ENCODE results near the gene ZNF699. TPM values are rescaled to one million over a fixed set of nuclear protein-coding genes. Genes with fewer than 3 reads are reported as not detected.

Gene ZNF699
- total RNA-seq = 1 to 10 TPM; 6.7 to 7.1 TPM

DNA sequence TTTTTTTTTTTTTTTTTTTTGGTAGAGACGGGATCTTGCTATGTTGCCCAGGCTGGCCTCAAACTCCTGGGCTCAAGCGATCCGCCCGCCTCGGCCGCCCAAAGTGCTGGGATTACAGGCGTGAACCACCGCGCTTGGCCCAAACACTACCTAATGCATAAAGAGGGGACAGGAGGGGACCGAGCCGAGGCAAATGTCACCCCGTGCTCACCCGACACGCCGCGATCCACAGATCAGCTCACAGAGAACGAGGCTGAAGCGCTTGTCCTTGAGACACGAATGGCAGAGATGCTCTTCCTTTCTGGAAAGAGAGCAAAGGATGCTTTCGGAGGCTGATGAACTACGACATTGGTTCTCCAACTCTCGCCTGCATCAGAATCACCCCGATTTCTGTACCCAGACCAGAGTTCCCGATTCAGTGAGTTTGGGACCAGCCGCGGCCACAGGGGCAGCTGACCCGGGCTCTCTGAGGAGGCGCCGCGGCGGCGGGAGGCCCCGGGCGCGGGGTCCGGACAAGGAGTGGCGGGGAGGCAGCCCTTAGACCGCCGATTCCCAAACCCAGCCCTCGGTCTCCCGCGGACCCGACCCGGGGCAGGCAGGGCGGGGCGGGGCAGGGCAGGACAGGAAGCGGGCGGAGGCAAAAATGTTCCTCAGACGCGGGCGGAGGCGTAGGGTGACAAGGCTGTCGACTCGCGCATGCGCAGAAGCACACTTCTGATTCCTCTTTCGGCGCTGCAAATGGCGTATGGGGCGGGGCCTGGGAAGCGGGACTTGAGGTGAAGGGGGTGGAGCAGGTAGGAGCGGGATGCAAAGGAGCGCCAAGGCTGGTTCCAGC lies at the start of gene ZNF699:
TSS of gene ZNF699 (minus strand) at position 700 of the 835 bp plus-strand sequence. CDS start 4,719 bp downstream, outside the sequence.
- ChIA-PET CTCF (no interaction called here), POLR2A (interaction anchor here (0.6 to 0.7 kb wide), 3 partner anchors 98 to 479 kb away, joined by 3 to 5 read pairs (median 4); no protein-coding TSS in a partner anchor)
- Mint-ChIP-seq H3K27ac (peak within 1 kb of the TSS; percentile 97), H3K4me1 (peaks cover 13% of the 10 kb centered on the region), H3K9me3 (ENCODE audit: low read depth) (peaks cover 16% of the 10 kb centered on the region), H3K27me3 (no peaks in the 10 kb centered on the region), H3K4me3 (peak within 1 kb of the TSS; percentile 97), H3K36me3 (ENCODE audit: low read depth) (peaks cover 26% of the 10 kb centered on the region)
- intact Hi-C loops (cut with DNase I, micrococcal nuclease) = loop anchor here (1.0 to 10.0 kb wide), 10 partner anchors 15 to 510 kb away; partner anchors contain the start of genes ZNF559 (in 2 of the 2), FBXL12 (in 1 of the 2), MBD3L1 (in 1 of the 2) and ZNF266 (in 1 of the 2)
- ATAC-seq (peak; percentile 90), DNase-seq (peak; percentile 100)

- no peaks in the 10 kb centered on the region for H3K4me1 Mint-ChIP-seq
- no peak for ATAC-seq
- CTCF ChIA-PET = no interaction called here
Measured at GRCh38 chr19:9354651-9355050, 45.0 kb upstream of the ZNF699 start.

DNA sequence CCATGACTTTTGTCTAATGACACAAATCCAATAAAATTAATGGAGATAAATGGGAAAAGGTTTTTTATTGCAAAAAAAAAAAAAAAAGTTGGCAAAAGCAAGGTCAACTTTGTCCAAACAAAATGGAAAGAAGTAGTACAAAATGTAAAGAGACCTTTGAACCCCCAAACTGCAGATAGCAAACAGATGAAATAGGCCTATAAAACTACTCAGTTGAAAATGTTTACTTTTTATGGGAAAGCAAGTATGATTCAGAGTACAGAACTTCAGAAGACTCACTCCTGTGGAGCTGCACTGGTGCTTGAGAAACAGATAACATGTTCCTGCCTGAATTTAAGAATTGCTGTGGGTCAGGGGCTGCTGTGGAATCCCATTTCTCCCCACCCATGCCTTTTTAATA lies 43.4 kb upstream of the ZNF699 start:
- intact Hi-C loops (cut with DNase I, micrococcal nuclease) = no loop called here
- H3K36me3 Mint-ChIP-seq (ENCODE audit: low read depth) = peaks cover 59% of the 10 kb centered on the region
- no peaks in the 10 kb centered on the region for H3K4me1 Mint-ChIP-seq
- CTCF ChIA-PET = no interaction called here
- no peaks in the 10 kb centered on the region for H3K27me3 Mint-ChIP-seq
- no peak for ATAC-seq
- peaks cover 42% of the 10 kb centered on the region for H3K9me3 Mint-ChIP-seq (ENCODE audit: low read depth)
- POLR2A ChIA-PET = no interaction called here
- H3K4me3 Mint-ChIP-seq = no peak overlapping the region
- DNase-seq = no peak
- no peak overlapping the region for H3K27ac Mint-ChIP-seq

More at GRCh38 chr19:9354651-9355050, 45.0 kb upstream of the ZNF699 start:
- H3K4me3 Mint-ChIP-seq = no peak overlapping the region
- intact Hi-C loops (cut with DNase I, micrococcal nuclease) = no loop called here
- peaks cover 58% of the 10 kb centered on the region for H3K36me3 Mint-ChIP-seq (ENCODE audit: low read depth)
- H3K27ac Mint-ChIP-seq = no peak overlapping the region
- POLR2A ChIA-PET = no interaction called here
- no peak for DNase-seq
- H3K9me3 Mint-ChIP-seq (ENCODE audit: low read depth) = peaks cover 38% of the 10 kb centered on the region
- no peaks in the 10 kb centered on the region for H3K27me3 Mint-ChIP-seq

GRCh38 chr19:9352505-9352904 lies 42.9 kb upstream of the ZNF699 start:
- no peak for DNase-seq
- H3K27ac Mint-ChIP-seq = no peak overlapping the region
- no peak for ATAC-seq
- H3K9me3 Mint-ChIP-seq (ENCODE audit: low read depth) = peaks cover 41% of the 10 kb centered on the region
- no peaks in the 10 kb centered on the region for H3K4me1 Mint-ChIP-seq
- peaks cover 57% of the 10 kb centered on the region for H3K36me3 Mint-ChIP-seq (ENCODE audit: low read depth)
- ChIA-PET CTCF (no interaction called here), POLR2A (no interaction called here)
- H3K27me3 Mint-ChIP-seq = no peaks in the 10 kb centered on the region
- intact Hi-C loops (cut with DNase I, micrococcal nuclease) = no loop called here
- no peak overlapping the region for H3K4me3 Mint-ChIP-seq

DNA sequence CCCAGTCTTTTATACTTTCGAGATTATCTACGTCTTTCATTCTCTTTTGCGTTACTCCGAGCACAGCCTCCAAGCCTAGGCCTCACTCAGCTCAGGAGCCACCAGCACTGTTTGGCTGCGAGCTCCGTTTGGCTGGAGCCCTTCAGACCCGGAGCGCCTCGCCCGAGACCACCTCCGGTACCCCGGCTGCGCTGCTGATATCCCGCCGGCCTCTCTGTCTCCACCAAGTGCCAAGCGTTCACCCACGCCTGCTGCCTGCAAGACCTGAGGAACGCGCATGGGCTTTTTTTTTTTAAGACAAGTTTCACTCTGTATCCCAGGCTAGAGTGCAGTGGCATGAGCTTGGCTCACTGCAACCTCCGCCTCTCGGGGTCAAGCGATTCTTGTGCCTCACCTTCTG lies 39.0 kb upstream of the ZNF699 start:
- ChIA-PET POLR2A (no interaction called here), CTCF (no interaction called here)
- ATAC-seq (no peak), DNase-seq (no peak)
- H3K9me3 Mint-ChIP-seq (ENCODE audit: low read depth) = peaks cover 53% of the 10 kb centered on the region
- no peak overlapping the region for H3K27ac Mint-ChIP-seq
- no peak overlapping the region for H3K4me3 Mint-ChIP-seq
- H3K36me3 Mint-ChIP-seq (ENCODE audit: low read depth) = peaks cover 68% of the 10 kb centered on the region
- no peaks in the 10 kb centered on the region for H3K4me1 Mint-ChIP-seq
- H3K27me3 Mint-ChIP-seq = no peaks in the 10 kb centered on the region
- intact Hi-C loops (cut with DNase I, micrococcal nuclease) = no loop called here

- ATAC-seq (no peak), DNase-seq (no peak)
- ChIA-PET POLR2A (no interaction called here), CTCF (no interaction called here)
- H3K4me3 Mint-ChIP-seq = no peak overlapping the region
- intact Hi-C loops (cut with DNase I, micrococcal nuclease) = no loop called here
- no peaks in the 10 kb centered on the region for H3K27me3 Mint-ChIP-seq
- peaks cover 72% of the 10 kb centered on the region for H3K36me3 Mint-ChIP-seq (ENCODE audit: low read depth)
- no peaks in the 10 kb centered on the region for H3K4me1 Mint-ChIP-seq
- H3K9me3 Mint-ChIP-seq (ENCODE audit: low read depth) = peaks cover 57% of the 10 kb centered on the region
- no peak overlapping the region for H3K27ac Mint-ChIP-seq
Measured at GRCh38 chr19:9348253-9348652, 38.6 kb upstream of the ZNF699 start.

DNA sequence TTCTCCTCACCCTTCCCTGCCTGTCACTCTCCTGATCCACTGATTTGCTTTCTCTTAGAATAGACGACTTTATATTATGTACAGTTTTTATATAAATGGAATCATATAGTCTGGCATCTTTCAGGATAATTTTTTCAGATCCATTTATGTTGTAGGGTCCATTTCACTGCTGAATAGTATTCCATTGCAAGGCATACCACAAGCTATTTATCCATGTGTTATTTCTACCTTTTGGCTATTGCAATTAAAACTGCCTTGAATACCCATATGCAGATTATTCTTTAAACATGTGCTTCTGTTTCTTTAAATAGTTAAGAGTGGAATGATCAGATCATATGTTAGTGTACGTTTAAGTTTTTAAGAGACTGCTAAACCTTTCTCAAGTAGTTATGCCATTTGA lies 35.4 kb upstream of the ZNF699 start:
- Mint-ChIP-seq H3K27ac (no peak overlapping the region), H3K27me3 (no peaks in the 10 kb centered on the region), H3K4me1 (no peaks in the 10 kb centered on the region), H3K4me3 (no peak overlapping the region), H3K36me3 (ENCODE audit: low read depth) (peaks cover 79% of the 10 kb centered on the region), H3K9me3 (ENCODE audit: low read depth) (peaks cover 68% of the 10 kb centered on the region)
- intact Hi-C loops (cut with DNase I, micrococcal nuclease) = no loop called here
- ATAC-seq (no peak), DNase-seq (no peak)
- ChIA-PET CTCF (no interaction called here), POLR2A (no interaction called here)

- Mint-ChIP-seq H3K9me3 (ENCODE audit: low read depth) (peaks cover 69% of the 10 kb centered on the region), H3K27ac (no peak overlapping the region), H3K4me3 (no peak overlapping the region), H3K4me1 (no peaks in the 10 kb centered on the region), H3K27me3 (no peaks in the 10 kb centered on the region), H3K36me3 (ENCODE audit: low read depth) (peaks cover 81% of the 10 kb centered on the region)
- CTCF ChIA-PET = no interaction called here
- no peak for DNase-seq
- no peak for ATAC-seq
- POLR2A ChIA-PET = no interaction called here
- intact Hi-C loops (cut with DNase I, micrococcal nuclease) = loop anchor here in 1 of 2 experiments (5.0 kb wide), 1 partner anchor 45 kb away; no protein-coding TSS in a partner anchor
Measured at GRCh38 chr19:9342610-9343304, 33.1 kb upstream of the ZNF699 start.

- POLR2A ChIA-PET = no interaction called here
- Mint-ChIP-seq H3K4me3 (no peak overlapping the region), H3K27ac (no peak overlapping the region), H3K4me1 (peaks cover 6% of the 10 kb centered on the region), H3K27me3 (no peaks in the 10 kb centered on the region), H3K36me3 (ENCODE audit: low read depth) (peaks cover 88% of the 10 kb centered on the region), H3K9me3 (ENCODE audit: low read depth) (peaks cover 57% of the 10 kb centered on the region)
- DNase-seq = no peak
- CTCF ChIA-PET = interaction anchor here (0.6 kb wide), 1 partner anchor 298 kb away, joined by 3 read pairs; no protein-coding TSS in a partner anchor
- intact Hi-C loops (cut with DNase I, micrococcal nuclease) = loop anchor here in 1 of 2 experiments (10.0 kb wide), 1 partner anchor 105 kb away; the partner anchor contains the start of gene ZNF266
- no peak for ATAC-seq
Measured at GRCh38 chr19:9329999-9330398, 20.4 kb upstream of the ZNF699 start.

DNA sequence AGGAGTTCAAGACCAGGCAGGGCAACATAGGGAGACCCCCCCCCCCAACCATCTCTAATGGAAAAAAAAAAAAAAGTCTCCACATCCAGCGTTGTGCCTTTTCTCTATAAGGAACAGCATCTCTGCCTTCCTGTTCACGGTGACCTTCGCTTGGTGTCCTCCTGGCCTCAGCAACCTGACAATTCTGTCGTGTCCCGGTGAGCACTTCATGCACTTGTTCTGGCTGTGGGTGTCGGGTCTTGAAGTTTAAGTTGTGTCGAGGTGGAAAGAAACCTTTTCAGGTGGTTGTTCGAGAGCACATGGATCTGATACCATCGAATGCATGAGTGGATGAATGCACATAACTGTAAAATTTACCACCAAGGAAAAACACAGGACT lies 14.9 kb upstream of the ZNF699 start:
- peaks cover 23% of the 10 kb centered on the region for H3K4me1 Mint-ChIP-seq
- CTCF ChIA-PET = no interaction called here
- intact Hi-C loops (cut with DNase I, micrococcal nuclease) = loop anchor here (1.0 to 10.0 kb wide), 12 partner anchors 15 to 495 kb away; partner anchors contain the start of genes ZNF266 (in 2 of the 2), ZNF699 (in 2 of the 2), FBXL12 (in 1 of the 2) and MBD3L1 (in 1 of the 2)
- H3K27me3 Mint-ChIP-seq = no peaks in the 10 kb centered on the region
- peaks cover 41% of the 10 kb centered on the region for H3K9me3 Mint-ChIP-seq (ENCODE audit: low read depth)
- POLR2A ChIA-PET = no interaction called here
- H3K27ac Mint-ChIP-seq = peak overlapping the region; percentile 96
- peaks cover 53% of the 10 kb centered on the region for H3K36me3 Mint-ChIP-seq (ENCODE audit: low read depth)
- peak overlapping the region; percentile 84 for H3K4me3 Mint-ChIP-seq
- no peak for ATAC-seq
- no peak for DNase-seq

DNA sequence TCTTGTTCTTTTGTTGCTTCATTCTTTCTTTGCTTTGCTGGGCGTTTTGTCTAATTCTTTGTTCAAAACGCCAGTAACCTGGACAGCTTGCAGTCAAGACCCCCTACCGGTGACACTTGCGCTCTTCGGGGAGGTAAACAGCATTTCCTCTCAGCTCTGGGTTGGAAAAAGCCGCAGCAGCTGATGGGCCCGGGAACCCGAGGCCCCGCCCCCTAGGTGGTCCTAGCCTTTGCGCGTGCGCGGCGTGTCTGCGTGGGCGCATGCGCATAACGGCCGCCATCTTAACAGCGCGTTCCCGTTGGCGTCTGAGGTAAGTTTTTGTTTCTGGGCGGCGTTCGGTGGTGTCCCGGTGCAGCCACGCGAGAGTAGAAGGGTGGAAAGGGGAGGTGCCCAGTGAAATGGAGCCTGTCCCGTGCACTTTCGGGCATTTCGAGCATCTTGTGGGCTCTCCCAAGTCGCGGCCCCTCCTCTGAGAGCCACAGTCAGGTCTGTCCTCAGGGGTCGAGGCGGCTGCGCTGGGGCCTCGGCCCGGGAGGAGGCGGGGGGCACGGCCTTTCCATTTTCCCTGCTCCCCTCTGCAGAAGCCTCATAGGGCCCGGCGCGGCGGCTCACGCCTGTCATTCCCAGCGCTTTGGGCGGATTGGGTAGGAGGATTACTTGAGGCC lies 14.4 kb upstream of the ZNF699 start, which contains the start of gene ZNF559:
TSS of gene ZNF559 (plus strand) at position 261 of the 665 bp plus-strand sequence. CDS start 14,371 bp downstream, outside the sequence.
- intact Hi-C loops (cut with DNase I, micrococcal nuclease) = loop anchor here (1.0 to 10.0 kb wide), 12 partner anchors 15 to 495 kb away; partner anchors contain the start of genes ZNF266 (in 2 of the 2), ZNF699 (in 2 of the 2), FBXL12 (in 1 of the 2) and MBD3L1 (in 1 of the 2)
- no peaks in the 10 kb centered on the region for H3K27me3 Mint-ChIP-seq
- peak within 1 kb of the TSS; percentile 96 for H3K27ac Mint-ChIP-seq
- ATAC-seq (peak; percentile 99), DNase-seq (peak; percentile 97)
- H3K4me3 Mint-ChIP-seq = peak within 1 kb of the TSS; percentile 84
- H3K4me1 Mint-ChIP-seq = peaks cover 23% of the 10 kb centered on the region
- ChIA-PET CTCF (interaction anchor here (0.9 to 1.1 kb wide), 2 partner anchors 10 to 13 kb away, joined by 5 to 6 read pairs; no protein-coding TSS in a partner anchor), POLR2A (no interaction called here)
- peaks cover 37% of the 10 kb centered on the region for H3K9me3 Mint-ChIP-seq (ENCODE audit: low read depth)
- H3K36me3 Mint-ChIP-seq (ENCODE audit: low read depth) = peaks cover 48% of the 10 kb centered on the region
